ENCODE results near the gene HOXB1. TPM values are rescaled to one million over a fixed set of nuclear protein-coding genes. Genes with fewer than 3 reads are reported as not detected.

Gene HOXB1
- total RNA-seq, 1 donor from 2014 or later: not detected

DNA sequence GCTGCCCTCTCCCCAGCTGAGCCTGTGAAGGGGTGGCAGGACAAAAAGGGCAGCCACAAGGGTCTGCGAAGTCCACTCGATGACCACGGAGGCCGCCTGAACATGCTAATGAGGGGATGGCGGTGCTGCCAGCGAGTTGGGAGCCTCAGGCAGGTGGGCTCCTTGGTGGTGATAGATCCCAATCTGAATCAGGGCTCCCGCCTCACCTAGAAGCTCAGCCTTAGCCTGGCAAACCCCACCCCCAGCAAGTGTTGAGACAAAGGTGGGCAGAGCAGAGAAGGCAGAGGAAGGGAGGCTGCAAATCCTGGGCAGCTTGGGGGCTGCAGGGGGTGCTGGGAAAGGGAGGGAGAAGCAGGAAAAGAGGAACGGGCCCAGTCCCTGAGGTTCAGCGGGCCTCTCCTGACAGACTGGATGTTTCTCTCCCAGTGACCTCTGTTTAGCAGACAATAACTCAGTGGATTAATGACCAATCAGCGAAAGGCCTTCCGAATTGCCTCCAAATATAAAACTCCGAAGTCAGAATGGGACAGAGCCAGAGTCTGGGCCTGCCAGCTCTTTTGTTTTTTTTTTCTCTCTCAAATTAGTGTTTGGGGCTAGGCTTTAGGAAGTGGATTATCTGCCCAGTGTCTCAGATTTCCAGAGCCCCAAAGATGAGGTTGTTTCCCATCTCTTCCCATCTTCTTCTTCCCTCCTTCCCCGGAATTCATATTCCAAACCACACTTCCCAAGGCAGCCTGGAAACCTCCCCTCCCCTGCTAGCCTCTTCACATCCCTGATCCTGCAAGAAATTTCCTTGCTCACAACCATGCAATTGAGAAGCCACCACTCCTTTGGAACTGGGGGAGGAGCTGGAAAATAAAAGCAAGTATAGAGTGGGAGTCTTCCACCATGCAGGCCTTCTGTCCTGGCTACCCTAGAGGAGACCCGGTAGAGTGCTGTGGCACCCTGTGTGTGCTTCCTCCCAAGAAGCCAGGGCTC lies 29.3 kb upstream of the HOXB1 start:
- Mint-ChIP-seq H3K27ac (no peak overlapping the region), H3K4me3 (no peak overlapping the region)

DNA sequence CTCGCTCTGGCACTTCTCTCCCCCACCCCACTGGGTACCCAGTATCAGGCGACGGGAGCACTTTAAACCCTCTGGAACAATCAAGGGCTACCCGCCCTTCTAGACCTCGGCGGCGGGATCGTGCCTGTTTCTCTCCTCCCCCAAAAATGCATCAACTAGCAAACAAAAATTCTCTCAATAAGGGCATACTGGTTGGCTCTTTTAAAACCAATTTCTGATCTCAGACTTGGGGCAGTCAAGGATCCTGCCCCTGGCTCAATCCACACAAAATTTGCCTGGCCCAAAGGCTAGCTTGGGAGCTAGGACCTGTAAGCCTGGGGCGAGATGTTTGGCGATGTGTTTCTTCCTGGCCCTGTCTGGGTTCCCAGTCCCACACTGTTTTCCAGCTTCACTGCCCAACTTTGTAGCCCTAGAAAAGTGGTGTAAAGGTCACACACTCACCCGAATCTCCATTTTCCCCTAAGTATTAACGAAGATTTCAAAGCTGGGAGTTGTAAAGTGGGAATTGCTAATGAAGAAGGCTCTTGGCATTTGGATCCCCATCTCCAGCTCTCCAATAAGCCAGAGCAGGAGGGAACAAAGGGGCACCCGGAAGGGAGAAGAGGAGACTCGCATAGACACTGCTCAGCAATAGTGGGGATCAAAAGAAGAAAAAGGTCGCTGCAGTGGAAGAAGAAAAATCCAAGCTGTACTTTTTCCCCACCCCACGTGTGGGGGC lies 28.5 kb upstream of the HOXB1 start:
- peaks cover 31% of the 10 kb centered on the region for H3K27me3 Mint-ChIP-seq
- H3K4me1 Mint-ChIP-seq: peaks cover 4% of the 10 kb centered on the region
- no peaks in the 10 kb centered on the region for H3K36me3 Mint-ChIP-seq (ENCODE audit: low read depth)
- TF ChIP-seq, protein P1, sequence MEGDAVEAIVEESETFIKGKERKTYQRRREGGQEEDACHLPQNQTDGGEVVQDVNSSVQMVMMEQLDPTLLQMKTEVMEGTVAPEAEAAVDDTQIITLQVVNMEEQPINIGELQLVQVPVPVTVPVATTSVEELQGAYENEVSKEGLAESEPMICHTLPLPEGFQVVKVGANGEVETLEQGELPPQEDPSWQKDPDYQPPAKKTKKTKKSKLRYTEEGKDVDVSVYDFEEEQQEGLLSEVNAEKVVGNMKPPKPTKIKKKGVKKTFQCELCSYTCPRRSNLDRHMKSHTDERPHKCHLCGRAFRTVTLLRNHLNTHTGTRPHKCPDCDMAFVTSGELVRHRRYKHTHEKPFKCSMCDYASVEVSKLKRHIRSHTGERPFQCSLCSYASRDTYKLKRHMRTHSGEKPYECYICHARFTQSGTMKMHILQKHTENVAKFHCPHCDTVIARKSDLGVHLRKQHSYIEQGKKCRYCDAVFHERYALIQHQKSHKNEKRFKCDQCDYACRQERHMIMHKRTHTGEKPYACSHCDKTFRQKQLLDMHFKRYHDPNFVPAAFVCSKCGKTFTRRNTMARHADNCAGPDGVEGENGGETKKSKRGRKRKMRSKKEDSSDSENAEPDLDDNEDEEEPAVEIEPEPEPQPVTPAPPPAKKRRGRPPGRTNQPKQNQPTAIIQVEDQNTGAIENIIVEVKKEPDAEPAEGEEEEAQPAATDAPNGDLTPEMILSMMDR (IDR thresholded peaks at IDR 0.05): no peak
- no peak for DNase-seq
- H3K4me3 Mint-ChIP-seq: no peak overlapping the region
- ATAC-seq (ENCODE audit: low read depth): no peak
- POLR2A ChIA-PET: no interaction called here
- H3K9me3 Mint-ChIP-seq: no peaks in the 10 kb centered on the region
- intact Hi-C loops (cut with micrococcal nuclease): loop anchor here (5.0 kb wide), 1 partner anchor 37 kb away; no protein-coding TSS in a partner anchor
- H3K27ac Mint-ChIP-seq: no peak overlapping the region
- CTCF ChIA-PET: no interaction called here

More for the DNA sequence above, 29.3 kb upstream of the HOXB1 start:
- DNase-seq (no peak), ATAC-seq (ENCODE audit: low read depth) (no peak)
- no peaks in the 10 kb centered on the region for H3K9me3 Mint-ChIP-seq
- POLR2A ChIA-PET: interaction anchor here (0.7 kb wide), 1 partner anchor 79 kb away, joined by 5 read pairs; no protein-coding TSS in a partner anchor
- intact Hi-C loops (cut with micrococcal nuclease): loop anchor here (5.0 kb wide), 1 partner anchor 38 kb away; no protein-coding TSS in a partner anchor
- peaks cover 32% of the 10 kb centered on the region for H3K27me3 Mint-ChIP-seq
- no peaks in the 10 kb centered on the region for H3K36me3 Mint-ChIP-seq (ENCODE audit: low read depth)
- TF ChIP-seq, protein P1 (IDR thresholded peaks at IDR 0.05): no peak
- H3K4me1 Mint-ChIP-seq: peaks cover 2% of the 10 kb centered on the region
- CTCF ChIA-PET: no interaction called here

DNA sequence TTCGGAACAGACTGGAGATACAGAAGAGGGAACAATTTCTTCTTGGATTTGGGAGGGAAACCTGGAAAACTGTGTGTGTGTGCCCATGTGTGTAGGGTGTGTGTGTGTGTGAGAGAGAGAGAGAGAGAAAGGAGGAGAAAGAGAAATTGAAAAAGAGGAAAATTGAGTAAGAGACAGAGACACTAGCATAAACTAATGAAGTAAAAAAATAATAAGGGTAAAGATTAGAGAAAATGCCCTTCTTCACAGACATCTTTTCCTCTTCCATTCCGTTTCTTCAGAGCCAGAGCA lies 28.0 kb upstream of the HOXB1 start:
- no peak for ATAC-seq (ENCODE audit: low read depth)
- Mint-ChIP-seq H3K4me1 (peaks cover 4% of the 10 kb centered on the region), H3K27ac (no peak overlapping the region), H3K27me3 (peaks cover 32% of the 10 kb centered on the region), H3K4me3 (no peak overlapping the region), H3K36me3 (ENCODE audit: low read depth) (no peaks in the 10 kb centered on the region), H3K9me3 (no peaks in the 10 kb centered on the region)
- TF ChIP-seq, protein P1 (IDR thresholded peaks at IDR 0.05): no peak
- CTCF ChIA-PET: no interaction called here
- intact Hi-C loops (cut with micrococcal nuclease): loop anchor here (5.0 kb wide), 1 partner anchor 36 kb away; no protein-coding TSS in a partner anchor
- no peak for DNase-seq
- POLR2A ChIA-PET: no interaction called here

DNA sequence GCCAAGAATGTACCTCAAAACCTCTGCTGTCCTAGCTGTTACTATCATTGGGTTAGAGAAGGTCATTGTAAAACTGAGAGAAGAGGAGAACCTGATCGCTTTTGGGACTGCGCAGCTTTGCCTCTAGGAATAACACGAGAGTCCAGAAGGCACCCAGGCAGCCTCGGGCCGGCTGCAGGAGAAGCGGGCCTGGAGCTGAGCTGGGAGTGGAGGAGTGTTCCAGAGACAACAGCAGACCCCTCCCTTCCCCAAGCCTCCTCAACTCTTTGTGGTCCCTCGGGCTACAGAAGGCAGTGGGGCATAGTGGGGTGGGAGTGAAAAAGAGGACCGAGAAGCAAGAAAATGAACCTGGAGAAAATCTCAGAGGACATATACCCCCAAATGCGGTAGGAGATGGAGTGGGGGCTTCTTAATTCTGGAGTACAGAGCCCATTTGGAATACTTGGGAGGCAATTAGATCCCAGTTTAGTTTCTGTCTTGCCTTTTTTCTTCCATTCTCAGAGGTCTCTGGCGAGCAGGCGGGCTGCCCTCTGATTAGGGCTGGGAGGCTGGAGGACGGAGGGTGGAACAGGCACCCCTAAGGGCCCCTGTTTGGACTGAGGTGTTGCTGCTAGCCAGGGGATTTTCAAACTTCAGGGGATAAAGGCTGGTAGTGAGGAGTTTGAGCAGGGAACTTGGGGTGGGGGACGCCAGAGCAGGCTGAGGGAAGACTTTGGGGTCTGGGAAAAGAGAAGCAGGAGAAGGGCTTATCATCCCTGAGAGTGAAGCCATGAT lies 27.4 kb upstream of the HOXB1 start:
- ATAC-seq (ENCODE audit: low read depth) (no peak), DNase-seq (no peak)
- H3K27me3 Mint-ChIP-seq: peaks cover 32% of the 10 kb centered on the region
- H3K9me3 Mint-ChIP-seq: no peaks in the 10 kb centered on the region
- intact Hi-C loops (cut with micrococcal nuclease): loop anchor here (5.0 kb wide), 1 partner anchor 36 kb away; no protein-coding TSS in a partner anchor
- ChIA-PET CTCF (no interaction called here), POLR2A (no interaction called here)
- H3K27ac Mint-ChIP-seq: no peak overlapping the region
- H3K4me3 Mint-ChIP-seq: no peak overlapping the region
- TF ChIP-seq, protein P1 (IDR thresholded peaks at IDR 0.05): no peak
- peaks cover 4% of the 10 kb centered on the region for H3K4me1 Mint-ChIP-seq
- H3K36me3 Mint-ChIP-seq (ENCODE audit: low read depth): no peaks in the 10 kb centered on the region

Data from activated B cell treated with CpG ODN at 0.5 μM for 24 hours (primary cell).